Cardiac muscle cell (in vitro differentiated cells and primary cell): Measurements from ENCODE around the gene SMARCC1. TPM values are rescaled to one million over a fixed set of nuclear protein-coding genes. Genes with fewer than 3 reads are reported as not detected.

Experiments used
- DNase-seq, 2 donors: peaks; one replicate each; pipeline versions ENCODE4 v3.0.0 to v3.0.0-alpha.2; 2010 to 2017; ENCODE audit warnings: low read depth in 1 of 2, low spot score in 1 of 2
- H3K27ac ChIP-seq: fragments of 200-600 bp; sonication (generic); 2 replicates; pipeline ENCODE4 v1.5.1; 2016
- H3K27me3 ChIP-seq: fragments of 200-600 bp; sonication (generic); 2 replicates; pipeline ENCODE4 v1.6.0; 2016; ENCODE audit warnings: control low read depth
- H3K36me3 ChIP-seq: fragments of 200-600 bp; sonication (generic); 2 replicates; pipeline ENCODE4 v1.5.1; 2016; ENCODE audit warnings: control low read depth
- H3K4me1 ChIP-seq: fragments of 200-600 bp; sonication (generic); 2 replicates; pipeline ENCODE4 v1.8.1; 2017; ENCODE audit warnings: low read depth, mild to moderate bottlenecking, mixed run types
- H3K4me3 ChIP-seq: fragments of 200-600 bp; sonication (generic); 2 replicates; pipeline ENCODE4 v1.5.1; 2016; ENCODE audit warnings: mild to moderate bottlenecking
- H3K9me3 ChIP-seq: fragments of 200-600 bp; sonication (generic); 2 replicates; pipeline ENCODE4 v1.5.1; 2017; ENCODE audit warnings: low read depth, mild to moderate bottlenecking, control low read depth
- CTCF ChIP-seq: IDR thresholded peaks from 2 replicates; pipeline ENCODE4 v1.5.1; 2012; ENCODE audit warnings: low read depth, mild to moderate bottlenecking, low read length
- polyA plus RNA-seq: library from polyadenylated mRNA; unstranded; fragments of >200 nt; fragmentation: Nextera tagmentation; extraction: Ambion mirVana; gene quantifications from 2 replicates; pipeline ENCODE4 v1.2.1, GENCODE V29; 2016
- total RNA-seq: library from RNA; depleted of rRNA; stranded (reverse); fragments of >200 nt; gene quantifications from 2 replicates; pipeline ENCODE4 v1.2.3, GENCODE V29; 2016

Gene SMARCC1
- total and polyA plus RNA-seq, 2 experiments from 2014 or later, result 86.9 to 109 TPM

- no peaks in the 10 kb centered on the region for H3K4me1 ChIP-seq
- H3K36me3 ChIP-seq, result no peaks in the 10 kb centered on the region
- no peak for DNase-seq
- H3K9me3 ChIP-seq, result no peaks in the 10 kb centered on the region
- no peak overlapping the region for H3K27ac ChIP-seq
- no peak overlapping the region for H3K4me3 ChIP-seq
- H3K27me3 ChIP-seq, result peaks cover 11% of the 10 kb centered on the region
- TF ChIP-seq CTCF, result no peak
Measured at GRCh38 chr3:47571391-47572175, 210.1 kb downstream of the SMARCC1 start.

- Histone ChIP-seq H3K27me3 (peaks cover 8% of the 10 kb centered on the region), H3K9me3 (no peaks in the 10 kb centered on the region), H3K36me3 (no peaks in the 10 kb centered on the region), H3K27ac (no peak overlapping the region), H3K4me3 (no peak overlapping the region), H3K4me1 (no peaks in the 10 kb centered on the region)
- no peak for TF ChIP-seq CTCF
- DNase-seq, result no peak
Measured at GRCh38 chr3:47568901-47569300, 212.8 kb downstream of the SMARCC1 start.

- Histone ChIP-seq H3K27me3 (peaks cover 8% of the 10 kb centered on the region), H3K4me3 (no peak overlapping the region), H3K27ac (no peak overlapping the region), H3K36me3 (no peaks in the 10 kb centered on the region), H3K9me3 (no peaks in the 10 kb centered on the region), H3K4me1 (no peaks in the 10 kb centered on the region)
- DNase-seq, result no peak
- no peak for TF ChIP-seq CTCF
Measured at GRCh38 chr3:47567149-47567548, 214.5 kb downstream of the SMARCC1 start.

GRCh38 chr3:47566667-47567066, 215.0 kb downstream of the SMARCC1 start:
- Histone ChIP-seq H3K27ac (no peak overlapping the region), H3K9me3 (no peaks in the 10 kb centered on the region), H3K4me1 (no peaks in the 10 kb centered on the region), H3K27me3 (peaks cover 5% of the 10 kb centered on the region), H3K36me3 (no peaks in the 10 kb centered on the region), H3K4me3 (no peak overlapping the region)
- TF ChIP-seq CTCF, result no peak
- no peak for DNase-seq

- Histone ChIP-seq H3K4me1 (no peaks in the 10 kb centered on the region), H3K36me3 (no peaks in the 10 kb centered on the region), H3K27ac (no peak overlapping the region), H3K4me3 (no peak overlapping the region), H3K9me3 (no peaks in the 10 kb centered on the region), H3K27me3 (no peaks in the 10 kb centered on the region)
- TF ChIP-seq CTCF, result no peak
- no peak for DNase-seq
Measured at GRCh38 chr3:47565734-47566550, 215.8 kb downstream of the SMARCC1 start.
